SK-N-MC (cell line): ENCODE measurements around the gene CMSS1.

Source experiments
- DNase-seq: peaks from one replicate; pipeline ENCODE4 v3.0.0-alpha.2; 2011; ENCODE audit warnings: low read depth, low spot score
- H3K27ac ChIP-seq: fragments of 200-600 bp; sonication (generic); 2 replicates; pipeline ENCODE4 v1.5.1; 2016; ENCODE audit warnings: mixed run types
- H3K36me3 ChIP-seq: fragments of 200-600 bp; sonication (generic); 2 replicates; pipeline ENCODE4 v1.6.1; 2017; ENCODE audit warnings: antibody characterized with exemption, low read length, mixed read lengths; ENCODE audit not compliant: insufficient read depth
- H3K4me3 ChIP-seq: fragments of 200-600 bp; sonication (generic); 2 replicates; pipeline ENCODE4 v1.5.1; 2016
- H3K9ac ChIP-seq: fragments of 200-600 bp; sonication (generic); 2 replicates; pipeline ENCODE4 v1.8.0; 2017; ENCODE audit warnings: mixed run types, mixed read lengths; ENCODE audit not compliant: insufficient read length
- H3K9me3 ChIP-seq: fragments of 200-600 bp; sonication (generic); 2 replicates; pipeline ENCODE4 v1.6.1; 2017; ENCODE audit warnings: low read depth, mild to moderate bottlenecking, antibody characterized with exemption, low read length, moderate library complexity, mixed read lengths
- EZH2 ChIP-seq: fragments of 200-600 bp; sonication (generic); IDR thresholded peaks from one replicate; pipeline ENCODE4 v1.6.1; 2017; ENCODE audit warnings: antibody characterized with exemption
- FOXP2 ChIP-seq: optimal IDR thresholded peaks from 2 replicates; pipeline ENCODE3; 2011; ENCODE audit warnings: mild to moderate bottlenecking, moderate library complexity; ENCODE audit not compliant: insufficient read depth; ENCODE audit errors: extremely low read length, control extremely low read depth
- POLR2AphosphoS5 ChIP-seq: IDR thresholded peaks from 2 replicates; pipeline ENCODE4 v1.6.1; 2012; ENCODE audit warnings: mild to moderate bottlenecking, low read depth, low read length, borderline replicate concordance

The CMSS1 gene

DNA sequence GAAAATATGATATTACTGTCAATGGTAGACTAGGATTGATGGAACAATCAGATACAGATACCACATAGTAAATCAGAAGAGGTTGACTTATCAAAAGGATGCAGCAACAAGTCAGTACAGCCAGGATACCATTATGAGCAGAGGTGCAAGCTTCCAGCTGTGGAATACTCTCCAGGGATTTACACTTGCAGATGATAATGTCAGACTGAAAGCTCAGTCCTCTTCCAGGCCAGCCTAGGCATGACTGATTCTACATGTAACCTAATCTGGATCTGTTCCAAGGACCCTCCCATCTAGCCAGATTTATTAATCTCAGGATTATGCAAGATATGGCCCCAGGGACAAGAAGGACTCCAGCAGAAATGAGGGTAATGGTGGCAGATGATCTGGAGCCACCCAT is 288.4 kb downstream of the CMSS1 start:
- Histone ChIP-seq H3K9me3 (no peaks in the 10 kb centered on the region), H3K36me3 (no peaks in the 10 kb centered on the region), H3K27ac (peak overlapping the region; percentile 73; the same call in 1 of the 2 replicates), H3K4me3 (peak overlapping the region; percentile 4; the same call in 1 of the 2 replicates), H3K9ac (no peak overlapping the region)
- peak; percentile 34 for DNase-seq
- no peak for TF ChIP-seq FOXP2
- no peak for TF ChIP-seq POLR2AphosphoS5
- TF ChIP-seq EZH2, result no peak

- no peak overlapping the region for H3K9ac ChIP-seq
- H3K27ac ChIP-seq, result no peak overlapping the region
Measured at GRCh38 chr3:100106531-100107141, 289.0 kb downstream of the CMSS1 start.

DNA sequence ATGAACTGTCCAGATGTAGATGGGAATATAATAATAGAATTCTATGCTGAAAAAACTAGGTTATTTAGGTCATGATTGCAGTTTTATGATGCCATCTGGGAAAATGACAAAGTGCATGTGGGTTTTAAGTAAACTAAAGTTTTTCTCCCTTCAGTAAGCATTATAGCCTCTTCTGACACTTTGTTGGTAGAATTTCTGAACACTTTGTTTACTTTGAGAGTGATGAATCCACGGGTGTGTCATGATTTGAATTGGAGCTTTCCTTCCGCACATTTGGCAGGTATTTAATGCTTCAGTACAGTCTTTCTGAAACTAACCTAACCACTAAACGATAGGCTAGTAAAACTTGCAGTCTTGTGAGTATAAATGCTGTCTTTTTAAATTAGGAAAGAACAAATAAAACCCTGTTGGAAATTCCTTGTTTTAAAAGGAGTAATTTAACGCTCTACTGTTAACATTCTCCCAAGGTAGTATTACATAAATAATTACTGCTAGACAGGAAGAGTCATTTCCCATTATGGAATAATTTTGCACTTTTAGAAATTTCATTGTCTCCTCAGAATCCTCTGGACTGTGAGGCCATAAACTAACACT is 289.7 kb downstream of the CMSS1 start:
- Histone ChIP-seq H3K27ac (peak overlapping the region; percentile 33; the same call in 1 of the 2 replicates), H3K9me3 (no peaks in the 10 kb centered on the region), H3K9ac (no peak overlapping the region), H3K36me3 (no peaks in the 10 kb centered on the region), H3K4me3 (no peak overlapping the region)
- no peak for DNase-seq
- TF ChIP-seq FOXP2 (no peak), EZH2 (no peak), POLR2AphosphoS5 (no peak)

More at GRCh38 chr3:100106531-100107141, 289.0 kb downstream of the CMSS1 start:
- H3K4me3 ChIP-seq, result no peak overlapping the region
- H3K9me3 ChIP-seq, result no peaks in the 10 kb centered on the region
- H3K36me3 ChIP-seq, result no peaks in the 10 kb centered on the region
- no peak for TF ChIP-seq FOXP2
- no peak for TF ChIP-seq POLR2AphosphoS5
- TF ChIP-seq EZH2, result no peak
- no peak for DNase-seq

GRCh38 chr3:100108464-100109079 is 290.9 kb downstream of the CMSS1 start:
- DNase-seq, result no peak
- H3K27ac ChIP-seq, result no peak overlapping the region
- TF ChIP-seq FOXP2, result no peak
- no peak for TF ChIP-seq EZH2
- no peak for TF ChIP-seq POLR2AphosphoS5
- no peak overlapping the region for H3K9ac ChIP-seq
- no peaks in the 10 kb centered on the region for H3K36me3 ChIP-seq
- no peak overlapping the region for H3K4me3 ChIP-seq
- H3K9me3 ChIP-seq, result no peaks in the 10 kb centered on the region

DNA sequence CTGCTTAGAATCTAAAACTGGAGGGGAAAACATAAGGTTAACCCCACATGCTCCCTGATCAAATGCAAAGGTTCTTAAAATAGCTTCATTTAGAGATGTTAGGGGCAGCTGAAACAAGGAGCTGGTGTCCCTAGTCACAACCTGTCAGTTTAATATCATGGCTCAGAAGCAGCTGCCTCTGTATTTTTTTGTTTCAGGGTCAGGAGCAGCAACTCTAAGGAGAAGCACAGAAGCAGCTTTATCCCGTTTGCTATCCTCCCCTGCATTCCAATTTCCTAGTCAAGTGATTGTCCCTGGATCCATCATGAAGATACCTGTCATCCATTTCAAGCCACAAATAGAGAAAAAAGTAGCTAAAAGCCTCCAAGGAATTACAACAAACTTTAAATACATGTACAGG is 292.5 kb downstream of the CMSS1 start:
- H3K9ac ChIP-seq, result no peak overlapping the region
- no peak for TF ChIP-seq POLR2AphosphoS5
- TF ChIP-seq FOXP2, result no peak
- no peak for TF ChIP-seq EZH2
- H3K36me3 ChIP-seq, result no peaks in the 10 kb centered on the region
- no peak overlapping the region for H3K27ac ChIP-seq
- no peaks in the 10 kb centered on the region for H3K9me3 ChIP-seq
- no peak for DNase-seq
- H3K4me3 ChIP-seq, result no peak overlapping the region

- DNase-seq, result no peak
- Histone ChIP-seq H3K27ac (no peak overlapping the region), H3K9me3 (no peaks in the 10 kb centered on the region), H3K36me3 (no peaks in the 10 kb centered on the region), H3K9ac (no peak overlapping the region), H3K4me3 (no peak overlapping the region)
- TF ChIP-seq FOXP2 (no peak), POLR2AphosphoS5 (no peak), EZH2 (no peak)
Measured at GRCh38 chr3:100111728-100112127, 294.1 kb downstream of the CMSS1 start.

- TF ChIP-seq POLR2AphosphoS5, result no peak
- no peak for TF ChIP-seq FOXP2
- TF ChIP-seq EZH2, result no peak
- Histone ChIP-seq H3K4me3 (no peak overlapping the region), H3K9ac (no peak overlapping the region), H3K9me3 (no peaks in the 10 kb centered on the region), H3K36me3 (no peaks in the 10 kb centered on the region), H3K27ac (no peak overlapping the region)
- no peak for DNase-seq
Measured at GRCh38 chr3:100113723-100114412, 296.2 kb downstream of the CMSS1 start.

- no peak for TF ChIP-seq EZH2
- no peak for TF ChIP-seq POLR2AphosphoS5
- no peak for TF ChIP-seq FOXP2
- H3K27ac ChIP-seq, result no peak within 1 kb of the TSS
- H3K36me3 ChIP-seq, result no peaks in the 10 kb centered on the region
- no peak within 1 kb of the TSS for H3K9ac ChIP-seq
- no peaks in the 10 kb centered on the region for H3K9me3 ChIP-seq
- DNase-seq, result no peak
- H3K4me3 ChIP-seq, result no peak within 1 kb of the TSS
Measured at GRCh38 chr3:100114413-100115030, 296.9 kb downstream of the CMSS1 start, which contains the start of gene FILIP1L. Gene FILIP1L, minus strand, starts transcription at chr3:100114501.

GRCh38 chr3:100117093-100117492 is 299.4 kb downstream of the CMSS1 start:
- no peak for DNase-seq
- Histone ChIP-seq H3K27ac (no peak overlapping the region), H3K4me3 (no peak overlapping the region), H3K9me3 (no peaks in the 10 kb centered on the region), H3K9ac (no peak overlapping the region), H3K36me3 (no peaks in the 10 kb centered on the region)
- TF ChIP-seq POLR2AphosphoS5 (no peak), EZH2 (no peak), FOXP2 (no peak)
